Fibroblast of lung (primary cell): Measurements from ENCODE around the gene SMIM36.
"Not testable (repeated sequence)": the region's sequence is repeated elsewhere in the genome, so short reads cannot be mapped to it uniquely, and the experiment has no call there.

Source experiments
- CTCF ChIP-seq, 2 donors: IDR thresholded peaks in 1 of 2; conservative IDR thresholded peaks in 1 of 2; 1 replicate in 1 of 2; 2 replicates in 1 of 2; pipeline ENCODE4 v1.5.1; 2011 to 2012; ENCODE audit warnings: low read length in 2 of 2, control low read depth in 1 of 2, inconsistent platforms in 1 of 2, low read depth in 1 of 2, mild to moderate bottlenecking in 1 of 2
- EZH2 ChIP-seq: IDR thresholded peaks from 2 replicates; pipeline ENCODE4 v1.5.1; 2012; ENCODE audit warnings: low read length, control low read depth, mild to moderate bottlenecking; ENCODE audit errors: missing control alignments

GRCh38 chr17:55404197-55404596 is 107.1 kb downstream of the SMIM36 start:
- not testable (repeated sequence) for TF ChIP-seq CTCF (conservative IDR thresholded peaks at IDR 0.05 in 1 of 2, IDR thresholded peaks at IDR 0.05 in 1 of 2; ENCODE audit: low read depth in 1 of 2, low read length in 2 of 2); EZH2
